Brain microvascular endothelial cell (primary cell): ENCODE results near the gene MTX1.
"Not testable (repeated sequence)": the region's sequence is repeated elsewhere in the genome, so short reads cannot be mapped to it uniquely, and the experiment has no call there.

Source experiments
- DNase-seq: peaks from one replicate; pipeline ENCODE4 v3.0.0-alpha.2; 2020
- H3K27ac ChIP-seq: fragments of 250-450 bp; sonication (Bioruptor Pico); 2 replicates; pipeline ENCODE4 v1.5.1; 2020; ENCODE audit warnings: mild to moderate bottlenecking, moderate library complexity
- H3K27me3 ChIP-seq: fragments of 250-450 bp; sonication (Bioruptor Pico); replicated peaks from 2 replicates; pipeline ENCODE4 v1.5.1; 2020; ENCODE audit warnings: mild to moderate bottlenecking
- H3K36me3 ChIP-seq: fragments of 250-450 bp; sonication (Bioruptor Pico); replicated peaks from 2 replicates; pipeline ENCODE4 v1.5.1; 2020; ENCODE audit warnings: mild to moderate bottlenecking
- H3K4me3 ChIP-seq: 2 replicates; pipeline ENCODE4 v1.5.1; 2011; ENCODE audit warnings: low read depth, mild to moderate bottlenecking, control low read depth, low read length, moderate library complexity
- CTCF ChIP-seq: IDR thresholded peaks from 2 replicates; pipeline ENCODE4 v1.5.1; 2011; ENCODE audit warnings: low read depth, mild to moderate bottlenecking, moderate library complexity, low read length, control low read depth, inconsistent platforms; ENCODE audit errors: missing control alignments
- in situ Hi-C: cut with HindIII; loops from 2 replicates; pipeline ENCODE4 v1.10.0; 2017; ENCODE audit warnings: low sequenced_read_pairs, low pct_ligation_motif_present

Gene MTX1

GRCh38 chr1:155244368-155245162, 36.1 kb downstream of the MTX1 start:
- Histone ChIP-seq H3K36me3 (peaks cover 13% of the 10 kb centered on the region), H3K27me3 (no peaks in the 10 kb centered on the region), H3K27ac (peak overlapping the region; percentile 81), H3K4me3 (peak overlapping the region; percentile 69)
- peak; percentile 40 for TF ChIP-seq CTCF
- peak; percentile 100 for DNase-seq
- in situ Hi-C loops, result no loop called here

GRCh38 chr1:155245163-155245524, 36.6 kb downstream of the MTX1 start:
- Histone ChIP-seq H3K27me3 (no peaks in the 10 kb centered on the region), H3K4me3 (peak overlapping the region; percentile 69), H3K36me3 (peaks cover 13% of the 10 kb centered on the region), H3K27ac (peak overlapping the region; percentile 78)
- peak; percentile 30 for DNase-seq
- no peak for TF ChIP-seq CTCF
- in situ Hi-C loops, result no loop called here

- peaks cover 13% of the 10 kb centered on the region for H3K36me3 ChIP-seq
- in situ Hi-C loops, DNase-seq, H3K27me3 ChIP-seq, H3K4me3 ChIP-seq, H3K27ac ChIP-seq: not testable (repeated sequence)
Observed at GRCh38 chr1:155246796-155247195, 38.3 kb downstream of the MTX1 start.

- in situ Hi-C loops, result no loop called here
- no peak for TF ChIP-seq CTCF
- H3K36me3 ChIP-seq, result peaks cover 13% of the 10 kb centered on the region
- H3K27ac ChIP-seq, result no peak overlapping the region
- no peaks in the 10 kb centered on the region for H3K27me3 ChIP-seq
- no peak for DNase-seq
- H3K4me3 ChIP-seq, result no peak overlapping the region
Observed at GRCh38 chr1:155247667-155248553, 39.4 kb downstream of the MTX1 start.

GRCh38 chr1:155250246-155250632, 41.7 kb downstream of the MTX1 start:
- no peak for TF ChIP-seq CTCF
- H3K36me3 ChIP-seq, result peaks cover 13% of the 10 kb centered on the region
- no peak overlapping the region for H3K27ac ChIP-seq
- no peak for DNase-seq
- H3K27me3 ChIP-seq, result no peaks in the 10 kb centered on the region
- H3K4me3 ChIP-seq, result peak overlapping the region; percentile 47
- in situ Hi-C loops, result no loop called here
